HG03103 (cell line): ENCODE measurements around the gene RALGPS2.

ENCODE experiments used
- ATAC-seq: cut with Tn5 transposase; IDR thresholded peaks from one replicate; pipeline ENCODE4 v1.9.1; 2021; ENCODE audit warnings: low read depth; ENCODE audit not compliant: unreplicated experiment

RALGPS2 gene

DNA sequence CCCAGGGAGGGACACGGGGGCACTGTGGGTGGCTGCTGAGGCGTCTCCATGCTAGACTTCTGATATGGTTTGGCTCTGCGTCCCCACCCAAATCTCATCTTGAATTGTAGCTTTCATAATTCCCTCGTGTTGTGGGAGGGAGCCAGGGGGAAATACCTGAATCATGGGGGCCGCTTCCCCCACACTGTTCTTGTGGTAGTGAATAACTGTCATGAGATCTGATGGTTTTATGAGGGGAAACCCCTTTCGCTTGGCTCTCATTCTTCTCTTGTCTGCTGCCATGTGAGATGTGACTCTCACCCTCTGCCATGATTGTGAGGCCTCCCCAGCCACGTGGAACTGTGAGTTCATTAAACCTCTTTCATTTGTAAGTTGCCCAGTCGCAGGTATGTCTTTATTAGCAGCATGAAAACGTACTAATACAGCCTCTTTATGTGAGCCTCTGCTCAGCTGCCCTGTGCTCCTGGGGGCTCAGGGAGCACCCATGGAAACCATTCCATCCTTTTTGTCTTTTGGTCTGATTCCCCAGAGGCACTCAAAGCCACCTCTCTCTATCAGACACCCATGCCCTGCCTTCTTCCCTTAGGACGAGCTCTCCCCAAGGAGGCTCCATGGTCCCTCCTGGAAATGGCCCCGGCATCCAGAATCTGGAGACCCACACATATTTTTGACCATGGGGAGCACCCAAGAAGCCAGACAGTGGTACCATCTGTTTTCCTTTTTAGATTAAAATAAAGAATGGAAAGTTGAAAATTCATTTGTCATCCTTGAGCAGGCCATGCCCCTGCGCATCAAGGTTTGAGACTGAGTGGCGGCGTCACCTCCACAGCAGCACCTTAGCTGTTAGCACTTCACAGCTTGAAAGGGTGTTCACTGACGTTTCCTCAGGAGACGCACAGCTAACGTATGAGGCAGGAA, 234.8 kb downstream of the RALGPS2 start:
- ATAC-seq: no peak

DNA sequence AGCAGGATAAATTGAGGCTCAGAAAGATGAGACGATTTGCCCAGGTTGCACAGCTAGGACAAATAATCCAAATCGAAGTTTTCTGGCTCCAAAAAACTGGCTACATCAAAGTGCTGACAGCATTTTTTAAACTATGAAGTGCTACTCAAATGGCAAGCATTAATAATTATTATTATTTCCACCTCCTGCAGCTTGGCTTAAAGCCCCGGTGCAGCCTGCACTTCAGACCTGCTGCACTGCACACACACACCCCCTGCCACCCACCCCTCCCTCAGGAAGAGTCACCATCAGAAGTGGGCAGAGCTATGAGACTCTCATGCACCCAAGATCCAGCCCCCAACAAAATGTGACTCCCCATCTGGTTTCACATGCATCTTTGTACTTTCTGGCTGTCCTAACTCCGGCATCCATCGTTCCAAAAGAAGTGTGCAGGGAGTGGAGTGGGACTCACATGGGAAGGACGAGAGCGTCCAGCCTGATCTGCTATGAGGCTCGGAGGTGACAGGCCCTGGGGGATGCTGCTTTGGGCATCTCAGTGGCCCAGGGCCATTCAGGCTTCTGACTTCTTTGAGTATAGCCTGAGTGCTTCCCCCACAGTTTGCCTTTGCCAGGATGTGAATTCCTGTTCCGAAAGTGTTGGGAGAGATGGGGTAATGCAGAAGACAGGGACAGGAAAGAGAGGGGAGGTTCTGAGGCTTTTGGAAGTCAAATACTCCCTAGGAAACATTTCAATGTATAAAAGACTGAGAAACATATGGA, 235.6 kb downstream of the RALGPS2 start:
- ATAC-seq: no peak

DNA sequence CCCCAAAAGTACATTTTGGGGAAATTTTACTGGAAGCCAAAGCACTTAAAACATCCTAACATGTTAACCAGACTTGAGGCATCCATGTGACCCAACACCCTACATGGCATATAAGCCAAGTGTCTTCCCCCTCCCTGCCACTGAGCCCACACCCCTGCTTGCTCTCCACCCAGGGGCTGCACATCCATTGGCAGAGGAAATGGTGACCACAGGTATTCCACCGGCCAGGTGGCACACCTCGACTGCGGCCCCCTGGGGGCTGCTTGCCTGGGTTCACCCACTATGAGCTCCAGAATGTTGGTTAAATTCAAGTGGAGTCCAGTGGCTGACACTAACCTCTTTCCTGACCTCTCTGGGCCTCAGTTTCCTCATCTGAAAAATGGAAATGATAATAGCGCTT, 236.3 kb downstream of the RALGPS2 start:
- no peak for ATAC-seq

GRCh38 chr1:178961868-178962267, 236.8 kb downstream of the RALGPS2 start:
- no peak for ATAC-seq

DNA sequence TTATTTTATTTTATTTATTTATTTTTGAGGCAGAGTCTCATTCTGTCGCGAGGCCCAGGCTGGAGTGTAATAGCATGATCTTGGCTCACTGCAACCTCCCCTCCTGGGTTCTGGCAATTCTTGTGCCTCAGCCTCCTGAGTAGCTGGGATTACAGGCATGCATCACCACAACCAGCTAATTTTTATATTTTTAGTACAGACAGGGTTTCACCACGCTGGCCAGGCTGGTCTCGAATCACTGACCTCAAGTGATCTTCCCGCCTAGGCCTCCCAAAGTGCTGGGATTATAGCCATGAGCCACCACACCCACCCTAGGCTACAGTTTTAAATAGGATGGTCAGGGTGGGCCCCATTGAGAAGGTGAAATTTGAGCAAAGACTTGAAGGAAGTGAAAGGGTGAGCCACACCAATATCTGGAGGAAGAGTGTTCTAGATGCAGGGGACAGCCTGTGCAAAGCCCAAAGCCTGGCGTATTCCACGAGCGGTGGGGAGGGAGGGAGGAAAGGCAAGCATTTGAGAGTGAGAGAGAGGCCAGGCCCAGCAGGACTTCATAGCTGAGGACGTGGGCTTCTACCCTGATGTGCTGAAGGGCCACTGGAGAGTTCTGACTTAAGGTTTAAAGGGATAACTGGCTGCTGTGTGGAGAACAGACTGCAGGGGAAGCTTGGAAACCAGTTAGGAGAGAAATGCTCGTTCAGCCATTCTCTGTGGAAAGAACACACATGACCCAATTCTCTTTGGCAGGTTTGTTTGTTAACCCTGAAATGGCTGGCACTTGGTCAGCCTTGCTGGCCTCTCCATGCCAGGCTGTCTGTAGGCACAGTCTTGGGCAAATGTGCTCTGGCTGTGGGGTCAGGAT, 238.0 kb downstream of the RALGPS2 start:
- ATAC-seq: no peak

DNA sequence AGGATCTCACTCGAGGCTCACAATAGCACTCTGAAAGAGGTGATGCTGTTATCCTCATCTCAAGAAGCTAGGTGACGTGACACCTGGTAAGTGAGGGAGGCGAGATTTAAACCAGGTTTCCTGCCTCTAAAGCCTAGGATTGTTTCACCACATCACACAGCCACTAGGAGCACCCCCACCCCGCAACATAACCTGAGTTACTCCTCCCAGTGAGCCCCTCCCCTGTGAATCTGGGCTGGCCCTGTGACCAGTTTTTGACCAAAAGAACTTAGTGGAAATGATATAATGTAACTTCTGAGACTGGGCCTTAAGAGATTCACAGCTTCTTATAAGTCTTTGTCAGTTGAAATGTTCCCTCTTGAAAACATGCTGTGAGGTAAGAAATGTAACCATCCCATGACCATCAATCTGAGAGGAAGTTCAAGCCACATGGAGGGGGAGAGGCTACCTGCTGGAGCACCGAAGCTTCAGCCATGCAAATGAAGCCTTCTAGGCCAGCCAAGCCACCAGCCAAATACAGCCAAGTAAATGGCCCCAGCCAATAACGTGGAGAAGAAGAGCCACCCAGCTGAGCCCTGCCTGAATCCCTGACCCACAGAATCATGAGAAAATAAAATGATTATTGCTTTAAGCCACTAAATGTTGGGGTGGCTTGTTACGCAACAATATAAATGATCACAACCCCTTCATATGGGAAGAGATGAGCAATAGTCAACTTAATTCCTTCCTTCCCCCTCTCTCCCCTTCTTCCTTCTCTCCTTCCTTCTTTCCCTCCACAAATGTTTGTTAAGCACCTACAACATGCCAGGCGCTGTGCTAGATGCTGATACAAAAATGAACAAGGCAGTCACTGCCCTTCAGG, 239.7 kb downstream of the RALGPS2 start:
- no peak for ATAC-seq

DNA sequence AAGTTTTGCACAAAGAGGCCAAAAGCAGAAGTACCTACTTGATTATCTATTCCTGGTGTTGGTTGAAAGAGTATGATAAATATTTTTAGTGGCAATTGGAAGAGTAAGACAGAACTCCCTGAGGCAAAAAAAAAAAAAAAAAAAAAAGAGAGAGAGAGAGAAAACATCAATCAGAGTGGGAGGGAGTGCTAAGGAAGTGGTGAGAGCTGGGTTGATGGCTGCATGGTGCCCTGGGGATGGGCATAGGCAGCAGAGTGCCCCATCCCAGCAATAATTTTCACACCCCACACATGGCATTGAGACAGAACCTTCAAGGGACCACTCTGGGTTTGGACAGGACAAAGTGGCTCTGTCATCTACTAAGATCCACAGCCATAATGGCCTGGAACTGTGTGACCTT, 241.3 kb downstream of the RALGPS2 start:
- no peak for ATAC-seq

- ATAC-seq: no peak
Observed at GRCh38 chr1:178969226-178969987, 244.4 kb downstream of the RALGPS2 start.

DNA sequence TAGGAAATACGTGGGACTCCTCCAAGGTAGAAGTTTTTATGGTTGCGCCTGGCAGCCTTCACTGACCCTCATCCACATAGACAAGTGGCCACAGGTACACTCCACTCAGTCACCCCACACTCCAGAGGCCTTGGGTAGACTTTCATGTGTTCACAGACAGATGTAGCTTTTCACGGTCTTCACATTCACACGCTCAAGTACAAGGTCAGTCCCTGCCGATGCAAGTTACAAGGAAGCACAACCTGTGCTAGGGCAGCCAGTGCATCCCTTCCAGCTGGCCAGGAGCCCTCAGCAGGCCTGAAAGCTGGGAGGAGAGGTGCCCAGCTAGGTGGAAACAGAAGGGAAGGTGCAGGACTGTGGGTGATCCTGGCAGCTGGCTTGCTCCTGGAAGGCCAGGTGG, 245.1 kb downstream of the RALGPS2 start:
- no peak for ATAC-seq
